SK-N-SH treated with all-trans-retinoic acid at 6 μM for 48 hours (cell line): Measurements from ENCODE around the gene COL9A3.

Experiments used
- ATAC-seq: fragments of 200-7000 bp; cut with Tn5 transposase; 3 replicates; pipeline ENCODE4 v1.9.1; 2020; ENCODE audit warnings: mild to moderate bottlenecking, moderate library complexity
- ARNTL ChIP-seq: fragments of 450-650 bp; formaldehyde crosslinking; IDR thresholded peaks from 2 replicates; pipeline ENCODE4 v1.5.0; 2020; ENCODE audit warnings: low read depth, mild to moderate bottlenecking, moderate library complexity, borderline replicate concordance
- BACH2 ChIP-seq: fragments of 250-450 bp; sonication (Bioruptor Pico); IDR thresholded peaks from 2 replicates; pipeline ENCODE4 v1.9.0; 2021; ENCODE audit warnings: mild to moderate bottlenecking, borderline replicate concordance
- CREB5 ChIP-seq: fragments of 250-450 bp; sonication (Bioruptor Pico); IDR thresholded peaks from 2 replicates; pipeline ENCODE4 v1.5.1; 2020; ENCODE audit warnings: low read depth, mild to moderate bottlenecking, moderate library complexity
- CSDC2 ChIP-seq: fragments of 250-450 bp; sonication (Bioruptor Pico); IDR thresholded peaks from 2 replicates; pipeline ENCODE4 v1.5.0; 2020; ENCODE audit warnings: mild to moderate bottlenecking, moderate library complexity
- CSRNP3 ChIP-seq: fragments of 250-450 bp; sonication (Bioruptor Pico); IDR thresholded peaks from 2 replicates; pipeline ENCODE4 v1.5.1; 2021; ENCODE audit warnings: mild to moderate bottlenecking, moderate library complexity
- ESRRG ChIP-seq: fragments of 250-450 bp; sonication (Bioruptor Pico); IDR thresholded peaks from 2 replicates; pipeline ENCODE4 v1.6.1; 2021; ENCODE audit warnings: mild to moderate bottlenecking
- GLIS3 ChIP-seq: fragments of 250-450 bp; sonication (Bioruptor Pico); IDR thresholded peaks from 2 replicates; pipeline ENCODE4 v1.5.0; 2020; ENCODE audit warnings: mild to moderate bottlenecking, moderate library complexity
- ISL1 ChIP-seq: fragments of 250-450 bp; sonication (Bioruptor Pico); IDR thresholded peaks from 2 replicates; pipeline ENCODE4 v2.1.2; 2022; ENCODE audit warnings: mild to moderate bottlenecking, moderate library complexity
- OSR1 ChIP-seq: fragments of 250-450 bp; sonication (Bioruptor Pico); IDR thresholded peaks from 2 replicates; pipeline ENCODE4 v1.8.0; 2022; ENCODE audit warnings: moderate library complexity, mild to moderate bottlenecking, inconsistent platforms
- PATZ1 ChIP-seq: fragments of 250-450 bp; sonication (Bioruptor Pico); IDR thresholded peaks from 2 replicates; pipeline ENCODE4 v1.8.0; 2020; ENCODE audit warnings: mild to moderate bottlenecking, moderate library complexity, borderline replicate concordance
- POU6F1 ChIP-seq: fragments of 250-450 bp; sonication (Bioruptor Pico); IDR thresholded peaks from 2 replicates; pipeline ENCODE4 v1.8.0; 2021; ENCODE audit warnings: low read depth, mild to moderate bottlenecking, moderate library complexity, borderline replicate concordance
- PPARA ChIP-seq: fragments of 250-450 bp; sonication (Bioruptor Pico); IDR thresholded peaks from 2 replicates; pipeline ENCODE4 v1.5.0; 2020; ENCODE audit warnings: mild to moderate bottlenecking, borderline replicate concordance
- RARB ChIP-seq: fragments of 250-450 bp; sonication (Bioruptor Pico); IDR thresholded peaks from 2 replicates; pipeline ENCODE4 v1.8.0; 2021; ENCODE audit warnings: mild to moderate bottlenecking, moderate library complexity
- TCF4 ChIP-seq: fragments of 250-450 bp; sonication (Bioruptor Pico); IDR thresholded peaks from 2 replicates; pipeline ENCODE4 v1.8.0; 2021; ENCODE audit warnings: mild to moderate bottlenecking, moderate library complexity, borderline replicate concordance
- TOX ChIP-seq: fragments of 250-450 bp; sonication (Bioruptor Pico); IDR thresholded peaks from 2 replicates; pipeline ENCODE4 v1.8.0; 2021; ENCODE audit warnings: mild to moderate bottlenecking, moderate library complexity, borderline replicate concordance
- TSHZ2 ChIP-seq: fragments of 250-450 bp; sonication (Bioruptor Pico); IDR thresholded peaks from 2 replicates; pipeline ENCODE4 v1.5.0; 2020; ENCODE audit warnings: mild to moderate bottlenecking, moderate library complexity
- ZC3H10 ChIP-seq: fragments of 250-450 bp; sonication (Bioruptor Pico); IDR thresholded peaks from 2 replicates; pipeline ENCODE4 v1.5.1; 2021; ENCODE audit warnings: mild to moderate bottlenecking, moderate library complexity
- ZFP3 ChIP-seq: fragments of 250-450 bp; sonication (Bioruptor Pico); IDR thresholded peaks from 2 replicates; pipeline ENCODE4 v1.5.0; 2020; ENCODE audit warnings: mild to moderate bottlenecking, moderate library complexity
- ZFP30 ChIP-seq: fragments of 450-650 bp; formaldehyde crosslinking; IDR thresholded peaks from 2 replicates; pipeline ENCODE4 v1.5.0; 2022; ENCODE audit warnings: mild to moderate bottlenecking, moderate library complexity
- ZNF565 ChIP-seq: fragments of 450-650 bp; formaldehyde crosslinking; conservative IDR thresholded peaks from 2 replicates; pipeline ENCODE4 v1.5.0; 2020; ENCODE audit warnings: low read depth, mild to moderate bottlenecking, moderate library complexity
- ZNF70 ChIP-seq: fragments of 450-650 bp; formaldehyde crosslinking; IDR thresholded peaks from 2 replicates; pipeline ENCODE4 v1.5.0; 2020; ENCODE audit warnings: mild to moderate bottlenecking, moderate library complexity
- ZNF8 ChIP-seq: fragments of 450-650 bp; formaldehyde crosslinking; IDR thresholded peaks from 2 replicates; pipeline ENCODE4 v1.5.0; 2020; ENCODE audit warnings: mild to moderate bottlenecking, moderate library complexity

COL9A3 gene

GRCh38 chr20:62776035-62776691 is 40.7 kb upstream of the COL9A3 start:
- ATAC-seq, result no peak
- TF ChIP-seq CSDC2 (CRISPR knock-in tag) (no peak), OSR1 (CRISPR knock-in tag) (no peak), TOX (CRISPR knock-in tag) (no peak), TCF4 (CRISPR knock-in tag) (no peak), ZFP3 (CRISPR knock-in tag) (no peak), CREB5 (no peak), ISL1 (CRISPR knock-in tag) (no peak), GLIS3 (no peak)

GRCh38 chr20:62776692-62777527 is 39.9 kb upstream of the COL9A3 start:
- ATAC-seq, result peak; percentile 23; the same call in 1 of the 3 replicates
- TF ChIP-seq TOX (CRISPR knock-in tag) (no peak), ISL1 (CRISPR knock-in tag) (no peak), ESRRG (CRISPR knock-in tag) (no peak), RARB (CRISPR knock-in tag) (no peak), ZNF565 (CRISPR knock-in tag) (no peak), GLIS3 (no peak), OSR1 (CRISPR knock-in tag) (no peak), ZNF70 (CRISPR knock-in tag) (no peak), ARNTL (CRISPR knock-in tag) (no peak), CREB5 (no peak), TSHZ2 (CRISPR knock-in tag) (no peak), PPARA (CRISPR knock-in tag) (no peak)

- TF ChIP-seq RARB (CRISPR knock-in tag) (no peak), ZC3H10 (no peak)
- no peak for ATAC-seq
These were observed 39.4 kb upstream of the COL9A3 start for GRCh38 chr20:62777528-62777830.

GRCh38 chr20:62778058-62778457 is 38.8 kb upstream of the COL9A3 start:
- ATAC-seq, result no peak
- TF ChIP-seq ZFP30 (CRISPR knock-in tag) (no peak), ARNTL (CRISPR knock-in tag) (no peak), TCF4 (CRISPR knock-in tag) (no peak), ESRRG (CRISPR knock-in tag) (no peak), PATZ1 (CRISPR knock-in tag) (no peak), ZC3H10 (no peak), CSRNP3 (CRISPR knock-in tag) (no peak), ZNF8 (CRISPR knock-in tag) (no peak), ZNF565 (CRISPR knock-in tag) (no peak), POU6F1 (CRISPR knock-in tag) (no peak), RARB (CRISPR knock-in tag) (no peak), BACH2 (CRISPR knock-in tag) (no peak), ISL1 (CRISPR knock-in tag) (no peak), OSR1 (CRISPR knock-in tag) (no peak), ZNF70 (CRISPR knock-in tag) (no peak), CSDC2 (CRISPR knock-in tag) (no peak), CREB5 (no peak)
